NCI-H2196 treated with DMSO at 0.1 percent for 48 hours (cell line): ENCODE measurements around the gene ZNF276.
A peak's percentile ranks its signal among the peaks of the same experiment; 100 is the strongest.
"Not testable (repeated sequence)": the region's sequence is repeated elsewhere in the genome, so short reads cannot be mapped to it uniquely, and the experiment has no call there.

Source experiments
- DNase-seq: peaks from one replicate; lab custom pipeline; 2025; ENCODE audit not compliant: unreplicated experiment; lab: John Stamatoyannopoulos, UW

Gene ZNF276

GRCh38 chr16:89695875-89696669 is 25.3 kb upstream of the ZNF276 start:
- DNase-seq, result no peak

DNA sequence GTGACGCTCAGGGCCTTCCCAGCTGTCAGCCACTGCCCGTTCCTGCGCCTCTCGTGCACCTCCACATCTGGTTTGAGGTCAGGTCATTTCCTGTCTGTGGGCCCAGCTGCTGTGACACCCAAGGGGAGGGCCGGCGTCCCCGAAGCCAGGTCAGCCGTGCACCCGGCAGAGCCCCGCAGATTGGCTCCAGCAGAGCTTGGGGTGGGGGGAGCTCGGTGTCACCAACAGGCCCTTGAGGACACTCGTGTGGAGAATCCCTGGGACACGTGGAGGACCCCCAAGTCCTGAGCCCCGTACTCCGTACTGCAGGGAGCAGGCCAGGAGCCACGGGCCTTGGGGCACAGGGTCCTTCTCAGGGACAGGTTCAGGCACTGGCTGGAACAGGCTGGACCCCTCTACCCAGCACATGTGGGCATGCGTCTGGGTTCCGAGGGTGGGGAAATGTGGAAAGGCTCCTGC is 24.6 kb upstream of the ZNF276 start:
- no peak for DNase-seq

- DNase-seq, result no peak
Observed at GRCh38 chr16:89697161-89697615, 24.1 kb upstream of the ZNF276 start.

DNA sequence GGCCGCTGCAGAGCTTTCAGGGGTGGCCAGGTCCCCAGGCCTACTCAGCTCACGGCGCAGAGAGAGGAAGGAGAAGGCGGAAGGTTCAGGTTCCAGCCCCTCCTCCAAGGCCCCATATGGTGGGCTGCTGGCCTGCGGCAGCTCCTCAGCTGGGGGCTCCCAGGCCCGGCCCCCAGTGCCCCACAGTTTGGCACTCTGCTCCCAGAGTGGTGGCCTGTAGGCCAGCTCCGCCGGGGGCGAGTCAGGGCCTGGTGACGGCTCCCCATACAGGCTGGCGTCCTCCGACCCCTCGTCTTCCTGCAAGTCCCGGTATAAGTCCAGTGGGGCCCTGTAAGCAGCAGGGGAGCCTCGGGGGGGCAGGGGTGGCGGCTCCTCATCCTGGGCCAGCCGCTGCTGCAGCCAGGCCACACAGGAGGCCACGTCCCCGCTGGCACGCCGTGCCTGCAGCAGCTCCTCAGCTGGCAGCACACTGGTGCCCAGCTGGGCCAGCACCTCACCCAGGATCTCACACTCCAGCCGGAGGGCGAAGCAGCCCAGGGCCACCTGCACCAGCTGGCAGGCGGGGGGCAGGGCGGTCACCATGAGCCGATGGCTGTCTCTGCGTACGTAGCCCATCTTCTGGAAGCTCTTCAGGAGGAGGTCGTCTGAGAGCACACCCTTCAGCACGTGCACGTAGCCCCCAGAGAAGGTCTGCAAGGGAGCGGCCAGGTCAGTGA is 23.6 kb upstream of the ZNF276 start:
- DNase-seq, result no peak

GRCh38 chr16:89698717-89699116 is 22.6 kb upstream of the ZNF276 start:
- DNase-seq, result not testable (repeated sequence)

GRCh38 chr16:89699629-89700099 is 21.7 kb upstream of the ZNF276 start:
- not testable (repeated sequence) for DNase-seq

DNA sequence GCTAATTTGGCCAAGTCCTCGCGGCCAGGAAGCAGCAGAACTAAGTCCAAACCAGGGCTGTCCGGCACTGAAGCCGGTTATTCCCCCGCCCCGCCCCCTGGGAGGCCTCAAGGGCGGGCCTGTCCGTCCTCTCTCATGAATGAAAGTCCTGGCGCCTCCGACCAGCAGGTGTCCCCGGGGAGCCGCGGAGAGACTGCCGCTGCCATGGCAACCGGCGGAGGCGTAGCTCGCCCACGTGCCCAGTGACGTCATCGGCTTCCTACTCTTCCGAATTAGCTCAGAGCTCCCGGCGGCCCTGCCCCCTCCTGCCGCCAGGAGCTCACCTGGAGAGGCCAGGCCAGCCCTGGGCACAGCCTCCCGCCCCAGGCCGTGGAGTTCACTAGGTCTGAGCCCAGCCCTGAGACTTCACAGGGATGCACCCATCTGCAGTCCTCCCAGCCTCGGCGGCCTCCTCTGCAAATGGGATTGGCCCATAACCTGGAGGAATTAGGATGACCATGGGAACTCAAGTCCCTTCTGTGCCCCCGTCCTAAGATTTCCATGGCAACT is 21.2 kb upstream of the ZNF276 start:
- peak; percentile 79 for DNase-seq

GRCh38 chr16:89700649-89701424 is 20.5 kb upstream of the ZNF276 start:
- DNase-seq, result no peak

DNA sequence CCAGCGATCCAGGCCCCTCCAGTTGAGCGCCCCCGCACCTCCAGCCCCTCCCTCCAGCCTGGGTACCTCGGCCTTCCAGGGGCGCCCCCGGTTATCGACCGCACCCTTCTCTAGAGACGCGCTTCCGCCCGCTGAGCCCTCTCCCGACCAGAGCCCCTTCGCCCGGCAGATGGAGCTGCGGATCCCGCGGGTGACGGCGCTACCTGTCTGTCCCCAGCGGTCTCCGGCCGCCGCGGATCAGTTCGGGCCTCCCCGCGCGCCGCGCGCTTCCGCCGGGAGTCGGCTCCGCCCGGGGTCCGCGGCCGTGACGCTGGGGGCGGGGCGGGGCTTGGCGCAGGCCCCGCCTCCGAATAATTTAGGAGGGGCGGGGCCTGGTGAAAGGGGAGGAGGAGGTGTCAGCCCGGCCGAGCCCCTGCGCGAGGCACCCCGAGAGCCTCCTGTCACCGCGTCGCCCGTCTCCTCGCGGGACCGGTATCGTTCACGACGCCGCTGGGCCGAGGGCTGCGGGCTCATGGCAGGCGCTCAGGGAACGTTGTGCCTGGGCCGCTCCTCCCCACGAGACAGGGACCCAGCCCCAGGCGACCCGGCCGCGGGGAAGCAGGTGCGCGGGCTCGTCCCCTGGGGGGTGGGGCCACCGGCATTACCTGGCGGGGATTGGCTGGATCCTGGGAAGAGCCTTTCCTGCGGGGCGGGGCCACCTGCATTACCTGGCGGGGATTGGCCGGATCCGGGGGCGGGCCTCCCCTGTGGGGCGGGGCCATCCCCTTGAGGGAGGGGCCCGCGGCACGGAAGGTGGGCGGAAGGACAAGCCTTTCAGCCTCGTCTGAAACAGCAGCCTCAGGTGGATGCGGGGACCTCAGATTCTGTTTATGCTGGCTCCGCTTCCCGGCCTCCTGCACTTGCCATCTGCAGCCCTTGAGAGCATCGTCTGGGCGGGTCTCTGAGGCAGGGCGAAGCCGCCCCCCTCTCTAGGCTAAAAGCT is 19.6 kb upstream of the ZNF276 start, which contains the start of gene SPATA2L:
TSS of gene SPATA2L (minus strand) at position 281 of the 982 bp plus-strand sequence. CDS start 473 bp downstream, outside the sequence.
- DNase-seq, result peak; percentile 74

DNA sequence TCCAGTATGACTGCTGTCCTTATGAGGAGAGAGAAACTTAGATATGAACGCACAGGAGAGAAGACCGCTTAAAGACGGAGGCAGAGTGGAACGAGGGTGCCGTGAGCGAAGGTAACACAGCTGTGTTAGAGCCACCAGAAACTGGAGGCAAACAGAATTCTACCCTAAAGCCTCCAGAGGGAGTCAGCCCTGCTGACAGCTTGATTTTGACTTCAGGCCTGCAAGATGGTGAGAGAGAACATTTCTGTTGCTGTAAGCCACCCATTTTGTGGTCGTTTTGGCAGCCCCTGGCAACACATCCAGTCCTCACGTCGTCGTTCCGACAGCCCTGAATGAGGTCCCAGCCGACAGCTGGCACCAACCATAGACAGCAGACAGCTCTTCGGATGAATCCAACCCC is 17.1 kb upstream of the ZNF276 start:
- DNase-seq, result no peak

DNA sequence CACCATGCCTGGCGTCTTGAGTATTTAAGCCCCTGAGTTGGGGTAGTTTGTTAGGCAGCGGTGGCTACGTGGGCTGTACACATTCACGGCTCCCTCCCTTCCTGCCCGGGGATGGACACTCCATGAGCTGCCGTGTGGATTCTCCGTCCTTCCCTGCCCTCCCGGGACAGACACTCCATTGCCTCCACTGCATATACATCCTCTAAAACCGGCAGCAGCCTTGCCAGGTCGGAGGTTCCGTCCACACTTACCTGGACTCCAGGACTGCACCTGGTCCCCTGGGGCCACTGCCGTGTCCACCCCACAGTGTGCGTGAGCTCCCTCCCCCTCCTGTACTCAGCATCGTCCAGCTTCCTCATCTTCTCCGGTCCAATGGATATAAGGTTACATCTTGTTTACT is 16.3 kb upstream of the ZNF276 start:
- DNase-seq, result no peak

DNA sequence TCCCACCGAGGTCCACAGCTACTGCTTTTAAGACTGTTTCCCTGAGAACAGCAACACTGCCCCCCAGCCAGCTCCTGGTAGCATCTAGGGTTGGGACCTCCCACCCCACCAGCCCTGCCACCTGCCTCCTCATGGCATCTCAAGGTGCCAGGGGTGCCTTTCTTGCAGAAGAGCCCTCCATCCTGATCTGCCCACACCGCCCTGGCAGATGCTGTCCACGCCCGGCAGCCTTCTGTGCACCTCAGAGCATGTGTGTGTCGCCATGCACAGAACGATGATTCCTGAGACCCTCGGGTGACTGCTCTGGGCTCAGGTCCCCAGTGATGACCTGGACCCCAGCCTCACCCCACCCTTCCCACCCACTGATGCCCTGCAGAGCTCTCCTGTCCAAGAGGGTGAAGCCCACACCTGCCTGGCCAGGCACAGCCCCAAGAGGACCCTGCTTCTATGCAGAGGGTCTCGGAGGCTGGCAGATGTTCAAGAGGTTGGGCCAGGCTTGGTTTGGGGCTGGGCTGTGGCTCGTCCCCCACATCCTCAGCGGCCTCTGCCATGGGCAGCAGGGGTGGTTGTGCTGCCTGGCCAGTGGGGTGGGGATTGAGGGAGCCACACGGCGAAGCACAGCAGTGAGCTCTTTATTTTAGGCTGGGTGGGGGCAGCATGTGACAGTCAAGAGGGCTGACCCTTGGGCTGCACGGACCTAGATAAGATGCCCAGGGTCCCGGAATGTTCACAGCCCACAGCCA is 14.6 kb upstream of the ZNF276 start:
- DNase-seq, result no peak

- no peak for DNase-seq
Observed at GRCh38 chr16:89707695-89708094, 13.6 kb upstream of the ZNF276 start.

DNA sequence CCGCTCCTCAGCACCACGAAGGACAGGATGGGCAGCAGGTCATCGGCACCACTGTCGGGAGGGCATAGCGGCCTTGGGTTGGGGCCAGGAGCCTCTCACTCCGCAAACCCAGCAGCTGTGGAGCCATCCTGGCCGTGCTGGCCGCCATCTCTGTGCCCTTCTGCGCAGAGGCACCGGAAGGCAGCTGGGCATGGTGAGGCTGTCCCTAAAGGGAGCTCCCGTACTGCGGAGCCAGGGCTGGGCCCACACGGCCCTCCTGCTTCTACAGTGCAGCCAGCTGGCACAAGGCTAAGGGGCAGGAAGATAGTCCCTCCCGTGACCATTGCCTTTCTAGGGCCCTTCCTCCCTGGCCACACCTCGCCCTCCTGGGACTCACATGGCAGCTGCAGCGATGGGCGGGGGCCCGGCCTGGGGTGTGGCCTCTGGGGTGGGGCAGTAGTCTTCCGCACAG is 12.8 kb upstream of the ZNF276 start:
- DNase-seq, result no peak

- no peak for DNase-seq
Observed at GRCh38 chr16:89709166-89709565, 12.2 kb upstream of the ZNF276 start.

DNA sequence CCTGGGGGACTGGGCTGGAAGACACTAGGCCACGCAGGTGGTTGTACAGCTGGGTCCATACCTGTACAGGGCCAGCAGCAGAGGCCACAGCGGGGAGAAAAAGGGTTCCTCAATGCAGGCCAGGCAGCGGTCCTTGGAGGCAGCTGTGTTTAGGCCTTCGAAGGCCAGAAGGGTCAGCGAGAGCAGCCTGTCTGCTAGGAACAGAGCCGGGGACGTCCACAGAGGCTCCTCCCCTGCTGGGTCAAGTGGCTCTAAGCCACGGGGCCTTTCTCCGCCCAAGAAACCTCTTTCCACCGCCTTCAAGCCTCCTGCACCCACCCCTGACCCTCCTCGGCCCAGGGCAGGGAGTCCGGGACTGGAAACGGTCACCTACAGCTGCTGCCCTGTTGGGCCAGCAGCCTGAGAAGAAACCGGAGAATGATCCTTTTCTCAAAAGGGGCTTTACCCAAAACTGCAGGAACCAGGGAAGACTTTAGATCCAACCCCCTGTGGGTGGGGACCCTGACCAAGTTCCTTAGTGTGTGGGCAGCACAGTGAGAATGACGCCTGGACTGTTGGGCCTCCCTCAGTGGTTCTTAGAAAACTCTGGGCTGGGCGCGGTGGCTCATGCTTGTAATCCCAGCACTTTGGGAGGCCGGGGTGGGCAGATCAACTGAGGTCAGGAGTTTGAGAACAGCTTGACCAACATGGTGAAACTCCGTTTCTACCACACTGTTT is 11.5 kb upstream of the ZNF276 start:
- no peak for DNase-seq

DNA sequence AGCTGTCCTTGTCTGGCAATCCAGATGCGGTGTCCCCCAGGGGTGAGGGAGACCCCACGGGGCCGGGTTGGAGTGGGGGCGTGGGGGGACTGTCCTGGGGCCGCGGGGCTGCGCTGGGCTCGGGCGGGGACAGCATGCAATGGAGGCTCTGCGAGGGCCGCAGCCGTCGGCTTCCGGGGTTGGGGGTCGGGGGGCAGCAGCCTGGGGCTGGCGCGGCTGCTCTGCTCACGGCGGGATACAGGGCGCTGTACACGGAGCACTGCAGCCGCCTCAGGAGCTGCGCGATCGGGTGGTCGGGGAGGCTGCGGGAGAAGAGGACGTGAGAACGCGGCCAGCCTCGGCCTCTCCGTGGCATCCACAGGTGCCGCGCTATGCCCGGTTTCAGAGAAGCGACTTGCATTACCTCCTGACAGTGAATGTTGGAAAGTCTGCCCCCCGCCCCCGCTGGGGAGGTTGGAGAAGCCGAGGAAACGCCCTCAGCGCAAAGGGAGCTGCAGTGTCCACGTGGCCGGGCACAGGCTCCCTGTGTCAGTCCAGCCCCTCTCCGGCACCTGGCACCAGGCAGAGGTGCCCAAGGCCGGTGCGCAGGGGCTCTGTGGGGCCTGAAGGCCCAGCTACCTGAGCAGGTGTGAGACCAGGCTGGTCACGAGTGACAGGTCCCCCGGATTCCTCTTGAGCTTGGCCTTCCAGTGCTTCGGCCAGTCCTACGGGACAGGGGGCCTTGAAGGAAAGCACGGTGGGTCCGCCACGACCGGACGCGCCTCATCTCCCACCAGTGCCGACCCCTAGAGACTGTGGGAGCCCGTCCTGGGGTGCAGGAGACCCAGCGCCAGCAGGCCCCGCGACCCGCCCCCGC is 10.4 kb upstream of the ZNF276 start:
- DNase-seq, result no peak
